ENCODE results near the gene STRIP1.
A peak's percentile ranks its signal among the peaks of the same experiment; 100 is the strongest.

The STRIP1 gene

DNA sequence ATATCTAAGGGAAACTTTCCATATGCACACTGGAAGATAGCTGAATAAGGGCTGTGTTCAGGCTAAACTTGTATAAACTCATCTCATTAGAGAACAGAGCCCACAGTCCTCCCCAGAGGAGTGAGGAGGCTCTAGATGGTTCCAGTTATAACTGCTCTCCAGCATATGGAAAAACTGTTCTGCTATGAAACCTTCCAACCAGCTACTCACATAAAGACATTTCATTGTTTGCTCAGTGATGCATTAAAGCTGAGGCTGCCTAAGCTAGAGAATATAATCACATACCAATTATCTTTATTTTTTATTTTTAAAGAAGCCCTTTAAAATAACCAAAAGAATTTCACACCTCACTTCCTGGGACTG, 36.6 kb upstream of the STRIP1 start:
- Mint-ChIP-seq H3K27me3 (ENCODE audit: low read depth) (no peaks in the 10 kb centered on the region), H3K36me3 (ENCODE audit: low read depth) (peaks cover 4% of the 10 kb centered on the region), H3K4me3 (no peak overlapping the region), H3K4me1 (ENCODE audit: low read depth) (no peaks in the 10 kb centered on the region), H3K9me3 (no peaks in the 10 kb centered on the region), H3K27ac (no peak overlapping the region)

DNA sequence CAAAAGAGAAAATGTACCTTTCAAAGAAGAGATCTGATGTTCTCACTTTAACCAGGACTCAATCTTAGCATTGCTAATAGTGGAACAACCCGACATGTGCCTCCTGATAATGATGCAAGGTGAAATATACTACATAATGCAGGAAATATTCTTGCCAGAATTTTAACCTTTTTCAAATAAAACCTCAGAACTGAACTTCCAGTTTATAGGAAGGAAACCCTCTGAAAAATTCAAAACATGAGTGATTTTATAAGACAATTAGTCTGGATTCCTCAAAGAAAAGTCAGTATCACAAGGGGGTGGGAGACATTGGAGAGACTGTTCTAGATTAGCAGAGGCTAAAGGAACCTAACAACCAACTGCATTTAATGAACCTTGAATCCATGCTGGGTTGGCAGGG, 31.7 kb upstream of the STRIP1 start:
- Mint-ChIP-seq H3K36me3 (ENCODE audit: low read depth) (peaks cover 9% of the 10 kb centered on the region), H3K27me3 (ENCODE audit: low read depth) (no peaks in the 10 kb centered on the region), H3K27ac (no peak overlapping the region), H3K4me1 (ENCODE audit: low read depth) (peaks cover 20% of the 10 kb centered on the region), H3K9me3 (no peaks in the 10 kb centered on the region), H3K4me3 (no peak overlapping the region)

DNA sequence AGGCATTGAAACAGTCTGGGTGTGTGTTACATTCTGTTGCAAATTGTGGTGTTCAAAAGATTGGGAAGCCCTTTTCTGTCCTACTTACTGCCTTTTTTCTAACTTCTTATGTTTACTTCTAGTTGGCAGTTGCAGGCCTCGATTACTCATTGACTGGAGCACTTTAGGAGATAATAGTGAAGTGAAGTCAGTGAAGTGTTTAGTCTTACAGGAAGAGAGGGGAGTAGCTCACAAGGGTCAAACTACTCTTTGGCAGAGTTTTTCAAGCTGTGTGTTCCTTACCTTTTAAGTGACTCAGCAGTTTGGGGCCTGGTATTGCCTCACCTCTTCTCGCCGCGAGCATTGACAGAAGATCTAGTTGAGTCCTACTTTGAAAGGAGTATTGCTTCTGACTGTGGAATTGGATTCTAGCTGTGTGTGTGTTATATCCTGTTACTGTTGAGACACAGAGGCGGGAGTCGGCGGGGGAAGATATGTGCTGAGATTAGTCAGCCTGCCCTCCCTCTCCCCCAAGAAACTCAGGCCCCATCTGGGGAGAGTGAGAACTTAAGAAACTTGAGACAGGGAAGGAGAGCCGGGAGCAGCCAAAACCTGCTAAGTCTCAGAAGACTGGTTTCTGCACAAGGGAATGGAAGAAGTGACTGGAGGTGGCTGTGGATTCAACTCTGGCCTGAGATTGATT, 30.5 kb upstream of the STRIP1 start:
- H3K27me3 Mint-ChIP-seq (ENCODE audit: low read depth), result no peaks in the 10 kb centered on the region
- peaks cover 13% of the 10 kb centered on the region for H3K36me3 Mint-ChIP-seq (ENCODE audit: low read depth)
- H3K27ac Mint-ChIP-seq, result peak overlapping the region; percentile 8
- H3K4me1 Mint-ChIP-seq (ENCODE audit: low read depth), result peaks cover 20% of the 10 kb centered on the region
- no peaks in the 10 kb centered on the region for H3K9me3 Mint-ChIP-seq
- peak overlapping the region; percentile 15 for H3K4me3 Mint-ChIP-seq

DNA sequence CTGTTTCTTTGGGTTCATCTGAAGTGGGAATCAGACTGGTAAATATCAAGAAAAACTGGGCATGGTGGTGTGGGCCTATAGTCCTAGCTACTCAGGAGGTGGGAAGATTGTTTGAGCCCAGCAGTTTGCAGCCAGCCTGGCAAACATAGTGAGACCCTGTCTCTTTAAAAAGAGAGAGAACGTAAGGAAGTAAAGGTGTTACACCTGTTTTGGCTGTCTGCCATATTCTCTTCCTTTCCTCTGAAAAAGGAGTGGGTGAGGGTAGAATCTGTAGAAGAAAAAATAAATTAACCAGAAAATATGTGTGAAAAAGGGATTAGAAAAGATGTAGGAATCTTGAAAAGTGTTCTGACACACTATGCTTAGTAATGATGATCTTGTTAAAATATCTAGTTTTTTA, 29.8 kb upstream of the STRIP1 start:
- peaks cover 20% of the 10 kb centered on the region for H3K4me1 Mint-ChIP-seq (ENCODE audit: low read depth)
- H3K36me3 Mint-ChIP-seq (ENCODE audit: low read depth), result peaks cover 14% of the 10 kb centered on the region
- H3K27ac Mint-ChIP-seq, result no peak overlapping the region
- H3K9me3 Mint-ChIP-seq, result no peaks in the 10 kb centered on the region
- H3K27me3 Mint-ChIP-seq (ENCODE audit: low read depth), result no peaks in the 10 kb centered on the region
- no peak overlapping the region for H3K4me3 Mint-ChIP-seq

DNA sequence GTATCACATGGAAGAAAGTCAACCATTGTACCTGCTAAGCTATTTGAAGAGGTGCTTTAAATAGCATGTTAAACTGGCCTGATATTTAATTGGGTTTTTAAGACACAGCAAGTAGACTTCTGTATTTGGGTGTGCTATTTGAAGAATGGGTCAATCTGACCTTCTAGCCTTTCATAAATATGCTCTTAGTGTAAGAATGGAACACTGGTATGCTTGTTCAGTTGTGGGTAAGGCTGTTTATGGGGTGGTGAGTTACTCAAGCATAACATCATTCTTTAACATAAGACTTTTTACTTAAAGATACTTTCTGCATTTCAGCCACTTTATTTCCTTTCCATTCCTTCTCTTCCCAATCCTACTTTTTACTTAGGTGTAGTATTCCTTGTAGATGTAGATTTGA, 28.5 kb upstream of the STRIP1 start:
- H3K36me3 Mint-ChIP-seq (ENCODE audit: low read depth), result peaks cover 19% of the 10 kb centered on the region
- H3K27ac Mint-ChIP-seq, result no peak overlapping the region
- no peaks in the 10 kb centered on the region for H3K27me3 Mint-ChIP-seq (ENCODE audit: low read depth)
- peaks cover 22% of the 10 kb centered on the region for H3K4me1 Mint-ChIP-seq (ENCODE audit: low read depth)
- H3K9me3 Mint-ChIP-seq, result no peaks in the 10 kb centered on the region
- no peak overlapping the region for H3K4me3 Mint-ChIP-seq

DNA sequence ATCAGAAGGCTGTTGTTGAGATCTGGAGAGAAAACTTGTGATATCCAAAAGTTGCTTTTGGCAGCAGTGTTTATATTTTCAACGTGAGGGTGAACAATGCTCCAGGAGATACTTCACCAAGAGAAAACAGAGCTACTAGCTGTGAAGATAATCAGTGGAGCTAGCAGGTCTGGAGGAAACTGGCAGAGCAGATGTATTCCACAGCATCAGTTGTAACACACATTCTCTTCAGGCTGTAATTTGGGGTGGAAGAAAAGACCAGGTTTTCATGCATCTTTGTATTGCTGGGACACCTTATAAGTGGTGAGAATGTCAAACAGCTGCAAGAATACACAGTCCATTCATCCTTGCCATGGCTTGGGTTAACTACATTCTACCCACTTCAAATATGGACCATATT, 27.9 kb upstream of the STRIP1 start:
- no peak overlapping the region for H3K4me3 Mint-ChIP-seq
- no peaks in the 10 kb centered on the region for H3K9me3 Mint-ChIP-seq
- H3K36me3 Mint-ChIP-seq (ENCODE audit: low read depth), result peaks cover 21% of the 10 kb centered on the region
- no peak overlapping the region for H3K27ac Mint-ChIP-seq
- H3K4me1 Mint-ChIP-seq (ENCODE audit: low read depth), result peaks cover 24% of the 10 kb centered on the region
- H3K27me3 Mint-ChIP-seq (ENCODE audit: low read depth), result no peaks in the 10 kb centered on the region

DNA sequence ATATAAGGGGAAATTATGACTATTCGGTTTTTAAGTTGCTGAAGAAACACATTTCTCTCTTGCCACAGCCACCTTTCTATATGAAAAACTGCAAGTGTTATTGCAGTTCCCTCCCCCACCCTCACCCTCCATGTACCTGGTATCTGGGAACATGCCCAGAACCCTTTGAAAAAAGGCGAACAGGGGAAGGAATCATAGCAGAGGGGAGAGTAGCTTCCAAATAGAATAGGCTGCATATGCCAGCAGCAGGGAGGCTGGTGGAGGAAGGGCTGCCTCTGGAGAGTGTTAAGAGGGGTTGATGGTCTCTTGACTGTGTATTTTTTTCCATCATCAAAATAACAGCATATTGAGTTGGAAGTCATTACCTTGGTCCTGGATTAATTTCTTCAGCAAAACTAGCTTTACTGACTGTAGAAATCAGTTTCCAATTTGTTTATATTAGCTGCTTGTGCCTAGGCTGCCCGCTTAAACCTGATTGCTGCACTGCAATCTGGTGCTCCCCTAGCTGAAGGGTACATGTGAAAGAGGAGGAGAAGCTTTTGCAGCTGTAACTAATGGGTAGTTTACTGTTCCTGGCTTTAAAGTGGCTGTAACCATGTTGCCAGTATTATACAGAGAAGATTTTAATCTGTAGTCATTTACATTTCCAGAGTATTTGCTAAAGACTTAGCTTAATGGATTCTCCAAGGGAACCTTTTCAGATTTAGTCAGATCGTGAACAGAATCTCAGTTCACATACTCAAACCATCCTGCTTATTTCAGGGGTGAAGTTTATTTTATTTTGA, 27.2 kb upstream of the STRIP1 start:
- Mint-ChIP-seq H3K9me3 (no peaks in the 10 kb centered on the region), H3K36me3 (ENCODE audit: low read depth) (peaks cover 28% of the 10 kb centered on the region), H3K27ac (no peak overlapping the region), H3K27me3 (ENCODE audit: low read depth) (no peaks in the 10 kb centered on the region), H3K4me3 (no peak overlapping the region), H3K4me1 (ENCODE audit: low read depth) (peaks cover 31% of the 10 kb centered on the region)

DNA sequence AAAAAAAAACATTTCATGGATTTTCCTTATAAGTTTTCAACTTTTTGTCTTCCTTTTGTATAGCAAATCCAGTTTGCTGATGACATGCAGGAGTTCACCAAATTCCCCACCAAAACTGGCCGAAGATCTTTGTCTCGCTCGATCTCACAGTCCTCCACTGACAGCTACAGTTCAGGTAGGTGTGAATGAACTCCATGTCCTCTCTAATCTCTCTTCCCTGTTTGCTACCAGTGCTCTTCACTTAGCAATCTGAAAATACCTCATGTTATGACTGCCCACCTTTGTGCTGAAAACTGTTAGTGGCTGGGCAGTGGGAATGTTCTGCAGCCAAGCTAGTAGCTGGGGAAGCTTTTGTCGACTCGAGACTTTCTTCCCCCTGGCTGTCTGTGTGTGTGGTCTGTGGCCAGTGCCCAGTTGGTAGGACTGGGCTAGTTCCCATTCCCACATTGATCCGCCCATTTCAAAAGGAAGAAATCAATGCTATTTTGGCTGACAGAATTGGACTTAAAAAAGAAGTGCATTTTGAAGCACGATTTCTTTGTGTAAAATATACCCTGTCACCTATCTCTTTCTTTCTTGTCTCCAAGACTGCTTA, 25.4 kb upstream of the STRIP1 start:
- no peak overlapping the region for H3K4me3 Mint-ChIP-seq
- H3K36me3 Mint-ChIP-seq (ENCODE audit: low read depth), result peaks cover 29% of the 10 kb centered on the region
- no peaks in the 10 kb centered on the region for H3K9me3 Mint-ChIP-seq
- no peak overlapping the region for H3K27ac Mint-ChIP-seq
- H3K4me1 Mint-ChIP-seq (ENCODE audit: low read depth), result peaks cover 22% of the 10 kb centered on the region
- H3K27me3 Mint-ChIP-seq (ENCODE audit: low read depth), result no peaks in the 10 kb centered on the region

DNA sequence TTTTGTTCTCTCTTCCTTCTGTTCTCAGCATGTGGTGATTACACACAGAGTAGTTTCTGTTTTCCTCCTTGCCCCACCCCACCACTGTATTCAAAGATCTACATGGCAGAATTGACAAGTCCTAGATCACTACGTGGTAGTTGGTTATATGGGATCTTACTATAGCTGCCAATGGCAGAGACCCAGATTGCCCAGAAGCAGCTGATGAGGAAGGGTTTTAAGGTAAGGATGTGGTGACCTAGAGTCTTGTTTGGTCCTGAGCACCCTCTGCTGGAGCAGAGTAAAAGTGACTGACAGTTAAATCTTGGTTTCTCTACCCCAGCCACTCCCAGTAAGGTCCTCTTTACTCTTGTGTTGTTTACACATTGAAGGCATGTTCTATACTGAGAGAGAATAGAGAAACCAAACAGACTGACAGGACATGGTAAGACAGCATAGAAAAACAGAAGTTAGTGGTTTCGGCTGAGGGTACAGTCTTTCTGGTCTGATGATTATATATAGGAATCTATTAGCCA, 22.8 kb upstream of the STRIP1 start:
- Mint-ChIP-seq H3K36me3 (ENCODE audit: low read depth) (peaks cover 42% of the 10 kb centered on the region), H3K27me3 (ENCODE audit: low read depth) (no peaks in the 10 kb centered on the region), H3K4me3 (no peak overlapping the region), H3K4me1 (ENCODE audit: low read depth) (peaks cover 12% of the 10 kb centered on the region), H3K27ac (peak overlapping the region; percentile 8), H3K9me3 (no peaks in the 10 kb centered on the region)

DNA sequence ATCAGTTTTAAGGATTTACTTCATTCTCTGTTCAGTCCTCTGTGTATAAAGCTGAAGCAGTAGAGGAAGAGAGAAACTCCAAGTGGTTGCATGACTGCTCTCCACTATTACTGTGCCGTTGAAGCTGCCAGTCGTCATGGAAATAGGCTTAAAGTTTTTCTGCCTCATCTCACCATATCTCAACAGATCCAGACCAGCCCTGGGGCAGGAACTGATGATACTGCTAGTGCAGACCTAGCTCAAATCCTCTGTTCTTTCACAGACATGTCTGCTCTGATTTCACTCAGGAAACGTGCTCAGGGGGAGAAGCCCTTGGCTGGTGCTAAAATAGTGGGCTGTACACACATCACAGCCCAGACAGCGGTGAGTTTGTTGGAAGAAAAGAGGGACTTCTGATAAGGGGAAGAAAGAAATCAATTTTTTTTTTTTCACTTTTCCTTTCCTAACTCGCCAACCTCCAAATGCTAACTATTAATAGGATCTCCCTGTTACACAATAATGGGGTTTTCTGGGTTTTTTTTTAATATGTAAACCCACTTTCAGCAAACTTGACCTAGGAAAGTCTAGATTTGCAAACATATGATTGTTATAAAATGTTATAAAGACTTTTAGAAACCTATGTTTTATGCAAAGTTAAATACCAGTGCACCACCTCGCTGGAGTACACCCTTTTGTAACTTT, 22.2 kb upstream of the STRIP1 start:
- H3K4me3 Mint-ChIP-seq, result no peak overlapping the region
- no peaks in the 10 kb centered on the region for H3K27me3 Mint-ChIP-seq (ENCODE audit: low read depth)
- H3K9me3 Mint-ChIP-seq, result no peaks in the 10 kb centered on the region
- H3K4me1 Mint-ChIP-seq (ENCODE audit: low read depth), result peaks cover 12% of the 10 kb centered on the region
- no peak overlapping the region for H3K27ac Mint-ChIP-seq
- peaks cover 47% of the 10 kb centered on the region for H3K36me3 Mint-ChIP-seq (ENCODE audit: low read depth)

DNA sequence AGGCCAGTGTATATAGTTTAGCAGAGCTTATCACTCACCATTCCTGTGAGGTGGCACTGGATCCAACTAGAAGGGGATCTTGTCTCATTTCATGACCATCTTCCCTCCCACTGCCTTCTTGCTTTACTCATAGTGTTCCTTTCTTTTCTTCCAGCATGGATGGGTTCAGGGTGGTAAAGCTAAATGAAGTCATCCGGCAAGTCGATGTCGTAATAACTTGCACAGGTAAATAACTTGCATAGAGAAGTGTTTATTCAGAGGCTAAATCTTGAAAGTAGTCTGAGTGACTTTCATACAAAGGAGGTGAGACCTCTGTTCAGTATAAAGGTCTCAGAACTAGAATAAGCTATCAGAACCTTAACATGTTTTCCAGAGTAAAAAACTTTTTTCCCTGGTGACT, 16.6 kb upstream of the STRIP1 start:
- Mint-ChIP-seq H3K27ac (peak overlapping the region; percentile 24), H3K4me3 (no peak overlapping the region), H3K9me3 (no peaks in the 10 kb centered on the region), H3K4me1 (ENCODE audit: low read depth) (no peaks in the 10 kb centered on the region), H3K36me3 (ENCODE audit: low read depth) (peaks cover 59% of the 10 kb centered on the region), H3K27me3 (ENCODE audit: low read depth) (no peaks in the 10 kb centered on the region)

DNA sequence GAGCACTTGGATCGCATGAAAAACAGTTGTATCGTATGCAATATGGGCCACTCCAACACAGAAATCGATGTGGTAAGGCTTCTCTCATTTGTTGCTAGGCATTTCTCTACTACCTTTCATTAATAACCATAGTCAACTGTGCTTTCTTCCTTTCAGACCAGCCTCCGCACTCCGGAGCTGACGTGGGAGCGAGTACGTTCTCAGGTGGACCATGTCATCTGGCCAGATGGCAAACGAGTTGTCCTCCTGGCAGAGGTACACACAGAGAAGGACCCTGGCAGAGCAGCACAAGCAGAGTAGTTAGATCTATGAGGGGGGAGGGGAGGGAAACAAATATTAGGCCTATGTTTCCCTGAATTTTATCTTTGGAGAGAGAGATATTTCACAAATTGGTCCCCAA, 16.0 kb upstream of the STRIP1 start:
- Mint-ChIP-seq H3K27ac (no peak overlapping the region), H3K27me3 (ENCODE audit: low read depth) (no peaks in the 10 kb centered on the region), H3K4me1 (ENCODE audit: low read depth) (no peaks in the 10 kb centered on the region), H3K4me3 (no peak overlapping the region), H3K36me3 (ENCODE audit: low read depth) (peaks cover 59% of the 10 kb centered on the region), H3K9me3 (no peaks in the 10 kb centered on the region)

DNA sequence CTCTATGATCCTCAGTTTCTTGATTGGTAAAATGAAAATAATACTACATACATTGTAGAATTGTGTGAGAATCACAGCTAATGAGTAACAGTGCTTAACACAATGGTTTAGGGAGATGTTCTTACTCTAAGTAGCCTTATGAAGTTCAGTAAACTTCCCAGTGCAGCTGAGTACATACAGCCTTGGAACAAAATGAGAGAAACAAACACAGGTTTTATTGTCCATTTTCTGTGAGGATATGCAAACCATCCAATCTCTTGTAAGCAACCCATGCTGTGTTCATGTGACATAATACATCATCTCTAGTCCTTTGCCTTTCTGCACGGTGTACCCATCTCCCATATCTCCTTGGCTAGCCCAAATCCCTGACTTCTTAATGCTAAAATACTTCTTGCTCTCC, 14.7 kb upstream of the STRIP1 start:
- Mint-ChIP-seq H3K9me3 (no peaks in the 10 kb centered on the region), H3K27ac (no peak overlapping the region), H3K4me1 (ENCODE audit: low read depth) (no peaks in the 10 kb centered on the region), H3K4me3 (no peak overlapping the region), H3K27me3 (ENCODE audit: low read depth) (no peaks in the 10 kb centered on the region), H3K36me3 (ENCODE audit: low read depth) (peaks cover 59% of the 10 kb centered on the region)

DNA sequence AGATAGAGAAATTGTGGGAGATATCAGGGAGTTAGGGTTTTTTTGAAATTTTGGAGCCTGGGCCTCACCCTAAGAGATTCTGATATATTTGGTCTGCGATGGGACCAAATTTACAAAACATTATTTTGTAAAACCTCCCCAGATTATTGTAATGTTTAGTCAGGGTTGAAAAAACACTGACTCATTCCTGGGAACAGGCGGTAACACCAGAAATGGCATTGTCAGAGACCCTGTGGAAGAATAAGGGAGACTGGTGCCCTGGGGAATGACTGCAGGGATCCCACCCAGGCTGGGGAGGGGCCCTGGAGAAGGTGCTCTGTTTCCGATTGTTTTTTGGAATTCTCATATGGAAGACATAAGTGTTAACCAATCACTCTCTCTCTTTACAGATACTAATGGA, 13.1 kb upstream of the STRIP1 start:
- H3K36me3 Mint-ChIP-seq (ENCODE audit: low read depth), result peaks cover 50% of the 10 kb centered on the region
- H3K4me1 Mint-ChIP-seq (ENCODE audit: low read depth), result no peaks in the 10 kb centered on the region
- H3K27me3 Mint-ChIP-seq (ENCODE audit: low read depth), result no peaks in the 10 kb centered on the region
- no peaks in the 10 kb centered on the region for H3K9me3 Mint-ChIP-seq
- no peak overlapping the region for H3K27ac Mint-ChIP-seq
- H3K4me3 Mint-ChIP-seq, result no peak overlapping the region
